Stimulated activated memory B cell treated with anti-CD40 and anti-IgM and Interleukin-4, amounts not matched to agents 10 μg/mL and 1 μg/mL and 100 μg/mL, for 72 hours (primary cell): ENCODE data around the gene ATP6V1G2.
"Not testable (repeated sequence)": the region's sequence is repeated elsewhere in the genome, so short reads cannot be mapped to it uniquely, and the experiment has no call there.

Experiments
- ATAC-seq: fragments of 150-1000 bp; cut with Tn5 transposase; 2 replicates; pipeline ENCODE4 v1.10.0; 2021
- H3K27ac Mint-ChIP-seq: one replicate; pipeline ENCODE4 v1.8.0; 2022; ENCODE audit warnings: mild to moderate bottlenecking, mixed read lengths
- H3K27me3 Mint-ChIP-seq: one replicate; pipeline ENCODE4 v1.8.0; 2022; ENCODE audit warnings: mixed read lengths
- H3K36me3 Mint-ChIP-seq: one replicate; pipeline ENCODE4 v1.8.0; 2022; ENCODE audit warnings: mixed read lengths
- H3K4me1 Mint-ChIP-seq: one replicate; pipeline ENCODE4 v1.8.0; 2022; ENCODE audit warnings: mixed read lengths
- H3K4me3 Mint-ChIP-seq: one replicate; pipeline ENCODE4 v1.8.0; 2022; ENCODE audit warnings: mild to moderate bottlenecking, moderate library complexity, mixed read lengths
- H3K9me3 Mint-ChIP-seq: one replicate; pipeline ENCODE4 v1.8.0; 2022; ENCODE audit warnings: mixed read lengths

ATP6V1G2 gene

DNA sequence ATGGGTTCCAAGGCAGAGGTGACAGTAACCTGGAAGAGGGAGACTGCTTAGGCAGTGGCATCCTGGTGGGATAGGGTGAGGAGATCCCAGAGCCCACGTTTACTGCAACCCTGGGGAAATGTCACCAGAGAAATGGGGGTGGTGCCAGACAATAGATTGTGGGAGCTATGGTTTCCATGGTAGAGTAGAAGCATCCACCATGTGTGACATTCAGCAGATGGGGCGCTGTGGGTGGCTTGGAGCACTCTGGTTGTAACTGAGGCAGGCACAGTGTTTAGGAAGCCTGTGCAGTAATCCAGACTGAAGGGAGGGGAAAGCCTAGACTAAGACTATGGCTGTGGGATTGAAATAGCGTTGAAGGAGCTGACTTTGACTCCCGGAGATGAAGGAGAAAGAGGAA is 49.6 kb downstream of the ATP6V1G2 start:
- Mint-ChIP-seq H3K4me3 (peak overlapping the region; percentile 75), H3K4me1 (peaks cover 70% of the 10 kb centered on the region), H3K27ac (peak overlapping the region; percentile 54)
- H3K27me3 Mint-ChIP-seq, H3K9me3 Mint-ChIP-seq, ATAC-seq, H3K36me3 Mint-ChIP-seq: not testable (repeated sequence)

DNA sequence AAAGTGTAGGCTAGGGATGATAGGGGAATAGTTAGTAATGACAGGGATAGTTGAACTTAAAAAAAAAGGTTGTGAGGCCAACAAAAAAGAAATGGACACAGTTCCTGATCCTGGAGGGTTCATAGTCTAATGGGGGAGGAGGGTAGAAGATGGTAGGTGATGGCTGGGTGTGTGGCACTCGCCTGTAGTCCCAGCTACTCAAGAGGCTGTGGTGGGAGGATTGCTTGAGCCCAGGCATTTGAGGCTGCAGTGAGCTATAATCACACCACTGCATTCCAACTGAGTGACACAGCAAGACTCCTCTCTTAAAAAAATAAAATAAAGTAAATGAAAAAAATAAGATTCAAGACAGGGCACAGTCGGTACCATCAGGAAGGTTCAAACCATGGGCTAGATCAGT is 50.8 kb downstream of the ATP6V1G2 start:
- Mint-ChIP-seq H3K27me3 (no peaks in the 10 kb centered on the region), H3K36me3 (no peaks in the 10 kb centered on the region), H3K27ac (peak overlapping the region; percentile 95), H3K9me3 (no peaks in the 10 kb centered on the region), H3K4me3 (peak overlapping the region; percentile 76), H3K4me1 (peaks cover 57% of the 10 kb centered on the region)
- ATAC-seq = no peak
